ENCODE data around the gene TVP23A.
"Not testable (repeated sequence)": the region's sequence is repeated elsewhere in the genome, so short reads cannot be mapped to it uniquely, and the experiment has no call there.

TVP23A gene

GRCh38 chr16:10791048-10791447 lies 27.5 kb downstream of the TVP23A start:
- DNase-seq: no peak

DNA sequence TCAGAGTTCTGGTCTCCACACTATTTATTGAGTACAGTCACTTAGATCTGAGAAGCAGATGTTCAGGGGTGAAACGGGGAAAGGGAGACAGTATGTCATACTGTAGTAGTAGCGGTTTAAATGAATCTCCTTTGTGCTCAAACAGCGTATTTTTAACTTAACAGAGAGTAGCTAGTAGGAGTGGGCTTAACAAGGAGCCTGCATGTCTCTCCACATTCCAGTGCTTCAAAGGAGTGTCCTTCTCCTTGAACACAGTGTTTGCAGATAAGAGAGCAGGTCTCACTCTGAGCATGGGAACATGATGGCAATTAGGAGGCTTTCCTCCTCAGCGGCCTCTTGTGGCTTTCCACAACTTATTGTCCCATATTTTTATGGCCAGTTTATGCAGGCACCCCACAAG lies 30.0 kb downstream of the TVP23A start:
- DNase-seq: not testable (repeated sequence)

GRCh38 chr16:10787304-10787703 lies 31.3 kb downstream of the TVP23A start:
- DNase-seq: no peak

DNA sequence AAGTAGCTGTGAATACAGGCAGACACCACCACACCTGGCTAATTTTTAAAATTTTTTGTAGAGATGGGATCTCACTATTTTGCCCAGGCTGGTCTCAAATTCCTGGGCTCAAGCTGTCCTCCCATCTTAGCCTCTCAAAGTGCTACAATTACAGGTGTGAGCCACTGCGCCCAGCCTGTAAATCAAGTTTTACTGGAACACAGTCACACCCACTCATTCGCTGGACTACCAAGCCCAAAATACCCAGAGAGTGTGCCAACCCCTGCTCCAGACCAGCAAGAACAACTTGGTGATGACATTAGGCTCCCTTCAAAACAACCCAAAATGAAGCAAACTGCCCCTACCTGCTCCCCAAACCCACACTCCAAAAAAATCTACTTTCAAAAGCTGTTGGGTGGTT lies 36.0 kb downstream of the TVP23A start:
- no peak for DNase-seq

DNA sequence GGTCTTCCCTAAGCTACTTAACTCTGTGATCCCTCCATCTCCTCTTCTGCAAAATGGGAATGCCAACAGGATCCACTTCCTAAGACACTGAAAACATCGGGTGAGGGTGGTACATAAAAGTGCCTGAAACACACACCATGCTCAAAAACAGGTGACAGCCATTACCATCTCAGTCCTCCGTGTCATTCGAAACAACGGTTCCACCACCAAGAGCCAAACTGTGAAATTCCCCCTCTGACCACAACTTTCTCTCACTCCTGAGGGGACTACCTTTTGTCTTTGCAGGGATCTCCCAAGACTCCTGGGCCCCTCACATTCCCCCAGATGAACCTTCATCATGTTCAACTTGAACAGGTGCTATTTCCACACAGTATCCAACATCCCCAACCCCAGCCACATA lies 38.0 kb downstream of the TVP23A start:
- no peak for DNase-seq

DNA sequence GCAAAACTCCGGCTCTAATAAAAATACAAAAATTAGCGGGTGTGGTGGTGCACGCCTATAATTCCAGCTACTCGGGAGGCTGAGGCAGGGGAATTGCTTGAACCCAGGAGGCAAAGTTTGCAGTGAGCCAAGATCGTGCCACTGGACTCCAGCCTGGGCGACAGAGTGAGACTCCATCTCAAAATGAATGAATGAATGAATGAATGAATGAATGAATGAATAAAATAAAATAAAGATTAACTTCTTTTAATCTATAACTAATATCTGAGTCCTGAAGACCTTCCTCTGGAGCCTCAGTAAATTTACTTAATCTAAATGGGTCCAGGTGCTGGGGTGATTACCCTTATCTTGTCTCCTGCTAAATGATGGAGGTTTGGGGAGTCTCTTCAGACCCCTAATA lies 38.7 kb downstream of the TVP23A start:
- not testable (repeated sequence) for DNase-seq

DNA sequence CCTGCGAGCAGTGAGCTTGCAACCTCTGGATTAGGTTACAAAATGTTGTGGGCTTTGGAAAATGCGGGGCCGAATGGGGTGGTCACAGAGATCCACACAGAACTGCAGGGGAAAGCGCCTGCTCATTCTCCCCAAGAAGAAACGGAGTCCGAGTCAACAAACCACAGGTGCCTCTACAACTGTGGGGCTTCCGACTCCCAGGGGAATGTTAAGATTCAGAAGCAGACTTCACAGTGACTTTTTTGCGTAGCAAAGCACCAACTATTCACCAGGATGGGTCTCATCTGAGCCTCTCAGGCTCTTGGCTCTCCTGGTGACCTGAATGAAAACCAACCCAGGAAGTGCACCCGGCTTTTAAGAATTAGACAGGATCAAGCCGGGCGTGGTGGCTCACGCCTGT lies 41.2 kb downstream of the TVP23A start:
- no peak for DNase-seq

GRCh38 chr16:10776923-10777322 lies 41.7 kb downstream of the TVP23A start:
- DNase-seq: not testable (repeated sequence)

DNA sequence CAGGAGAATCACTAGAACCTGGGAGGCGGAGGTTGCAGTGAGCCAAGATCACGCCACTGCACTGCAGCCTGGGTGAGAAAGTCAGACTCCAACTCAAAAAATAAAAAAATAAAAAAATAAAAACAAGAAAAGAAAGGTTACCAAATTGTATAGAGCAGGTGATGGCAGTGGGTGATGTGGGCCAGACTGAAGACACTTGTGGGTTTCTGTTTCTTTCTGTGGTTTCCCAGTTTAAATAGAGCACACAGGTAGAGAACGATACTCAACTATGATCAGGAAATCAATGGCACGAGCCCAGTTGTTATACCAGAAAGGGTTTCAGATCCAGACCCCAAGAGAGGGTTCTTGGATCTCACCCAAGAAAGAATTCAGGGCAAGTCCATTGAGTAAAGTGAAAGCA lies 42.3 kb downstream of the TVP23A start:
- DNase-seq: no peak

DNA sequence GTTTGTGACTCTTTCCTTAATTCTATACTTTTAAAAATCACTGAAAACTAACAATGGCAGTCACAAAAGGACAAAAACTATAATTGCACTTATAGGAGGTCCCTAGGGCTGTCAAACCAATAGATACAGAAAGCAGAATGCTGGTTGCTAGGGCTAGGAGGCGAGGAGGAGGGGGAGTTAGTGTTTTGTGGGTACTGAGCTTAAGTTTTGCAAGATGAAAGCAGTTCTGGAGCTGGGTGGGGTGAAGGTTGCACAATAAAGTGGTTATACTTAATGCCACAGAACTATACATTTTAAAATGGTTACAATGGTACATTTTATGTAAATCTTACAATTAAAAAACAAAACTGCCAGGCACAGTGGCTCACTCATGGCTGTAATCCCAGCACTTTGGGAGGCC lies 47.7 kb downstream of the TVP23A start:
- DNase-seq: no peak

DNA sequence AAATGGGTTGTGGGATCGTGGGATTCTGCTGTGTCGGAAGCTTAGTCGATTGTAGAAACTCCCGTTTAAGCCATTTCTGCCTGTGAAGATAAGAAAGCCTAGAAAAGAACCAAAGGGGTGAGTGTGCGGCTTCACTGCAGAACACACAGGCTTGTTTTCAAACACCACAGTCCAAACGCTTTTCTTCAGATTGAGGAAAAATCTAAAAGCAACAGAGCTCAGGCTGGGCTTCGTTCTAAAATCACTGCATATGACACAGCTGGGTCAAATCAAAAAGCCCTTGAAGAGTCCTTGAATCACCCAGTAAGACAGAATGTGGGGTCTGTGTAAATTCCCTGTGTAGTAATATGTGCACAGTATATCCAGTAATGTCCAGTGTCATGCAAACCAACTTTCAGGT lies 49.2 kb downstream of the TVP23A start:
- DNase-seq: no peak

- DNase-seq: no peak
Observed at GRCh38 chr16:10767127-10767526, 51.5 kb downstream of the TVP23A start.

DNA sequence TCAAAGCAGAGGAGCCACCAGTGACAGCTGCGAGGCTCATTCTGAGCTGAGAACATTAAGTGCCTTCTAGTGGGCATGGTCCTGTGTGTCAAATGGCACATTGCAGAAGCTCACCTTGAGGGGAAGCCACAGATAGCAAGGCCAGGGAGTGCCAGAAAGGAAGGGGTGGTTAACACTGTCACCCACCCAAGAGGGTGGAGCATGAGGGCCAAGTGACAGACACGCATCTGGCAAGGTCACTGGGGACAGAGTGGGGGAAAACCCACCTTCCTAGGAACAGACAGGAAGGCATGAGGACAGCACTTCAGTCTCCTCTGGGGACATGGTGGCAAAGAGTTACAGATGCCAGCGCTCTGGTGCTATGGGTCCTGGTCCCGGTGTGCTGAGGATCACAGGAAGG lies 52.8 kb downstream of the TVP23A start:
- no peak for DNase-seq

DNA sequence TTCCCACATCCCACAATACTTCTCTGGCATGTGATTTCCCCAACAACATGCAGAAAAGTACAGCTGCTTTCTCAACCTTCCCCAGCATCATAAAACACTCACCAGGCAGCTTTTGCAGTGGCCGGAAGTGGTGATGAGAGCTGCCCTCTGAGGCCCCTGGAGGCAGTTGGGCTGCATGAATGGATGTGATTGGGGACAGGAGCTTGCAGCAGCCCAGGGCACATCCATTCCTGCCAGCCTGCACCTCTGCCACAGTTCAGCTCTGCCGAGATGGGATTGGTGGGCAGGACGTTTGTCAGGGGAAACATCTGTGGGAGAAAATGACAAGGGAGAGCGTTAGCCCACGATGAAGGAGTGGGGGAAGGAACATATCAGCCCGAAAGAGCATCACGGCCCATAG lies 55.1 kb downstream of the TVP23A start:
- DNase-seq: no peak

GRCh38 chr16:10762336-10763016 lies 56.1 kb downstream of the TVP23A start:
- no peak for DNase-seq

DNA sequence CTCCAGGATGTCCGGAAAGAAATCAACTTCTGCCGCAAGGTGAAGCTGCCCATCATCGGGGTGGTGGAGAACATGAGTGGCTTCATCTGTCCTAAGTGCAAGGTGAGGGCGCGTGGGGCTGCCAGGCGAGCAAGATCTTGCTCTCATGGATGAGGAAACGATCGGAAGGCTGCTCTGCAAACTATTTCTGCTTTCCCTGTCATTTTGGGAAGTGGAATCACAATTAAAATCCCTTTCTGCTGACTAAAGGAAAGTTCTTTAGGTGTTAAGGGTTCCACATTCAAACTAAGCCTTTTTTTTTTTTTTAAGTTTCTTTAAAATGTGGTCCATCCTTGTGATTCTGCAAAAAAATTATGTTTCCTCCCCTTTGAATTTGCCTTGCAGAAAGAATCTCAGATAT lies 57.2 kb downstream of the TVP23A start:
- no peak for DNase-seq

GRCh38 chr16:10760858-10761257 lies 57.7 kb downstream of the TVP23A start:
- DNase-seq: no peak

GRCh38 chr16:10756574-10756973 lies 62.0 kb downstream of the TVP23A start:
- no peak for DNase-seq

DNA sequence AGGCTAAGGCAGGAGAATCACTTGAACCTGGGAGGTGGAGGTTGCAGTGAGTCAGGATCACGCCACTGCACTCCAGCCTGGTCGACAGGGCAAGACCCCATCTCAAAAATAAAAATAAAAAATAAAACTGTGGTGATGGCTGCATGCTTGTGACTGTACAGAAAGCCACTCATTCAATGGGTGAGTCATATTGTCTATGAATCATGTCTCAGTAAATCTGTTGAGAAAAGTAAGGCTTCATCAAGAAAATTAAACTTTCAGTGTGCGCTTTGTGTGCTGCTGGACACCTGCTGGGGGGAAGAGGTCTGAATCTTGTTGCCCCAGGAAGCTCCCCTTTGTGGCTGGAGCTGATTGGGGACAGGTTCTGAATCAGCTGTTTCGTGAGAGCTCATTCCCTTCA lies 63.7 kb downstream of the TVP23A start:
- DNase-seq: no peak

- no peak for DNase-seq
Observed at GRCh38 chr16:10753670-10754069, 64.9 kb downstream of the TVP23A start.

- DNase-seq: no peak
Observed at GRCh38 chr16:10752843-10753523, 65.6 kb downstream of the TVP23A start.

DNA sequence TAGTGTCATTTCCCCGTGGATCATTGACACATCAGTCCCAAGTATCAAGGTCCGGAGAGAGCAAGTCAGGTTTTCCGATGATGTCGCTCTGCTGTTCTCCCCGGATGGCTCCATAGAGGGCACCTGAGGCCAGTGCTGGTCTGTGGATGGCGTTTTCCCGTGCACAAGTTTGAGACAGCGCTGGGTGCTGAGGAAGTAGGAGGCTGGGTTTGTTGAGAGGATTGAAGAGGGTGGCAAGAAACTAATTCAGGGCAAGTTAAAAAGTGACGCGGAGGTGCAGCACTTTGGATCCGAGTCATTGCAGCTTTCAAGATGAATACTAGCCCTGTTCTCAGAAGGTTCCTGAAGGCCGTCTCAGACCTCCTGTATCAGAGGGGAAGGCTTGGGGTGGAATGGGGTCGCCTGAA lies 67.3 kb downstream of the TVP23A start:
- DNase-seq: no peak

- DNase-seq: no peak
Observed at GRCh38 chr16:10750793-10751192, 67.8 kb downstream of the TVP23A start.

DNA sequence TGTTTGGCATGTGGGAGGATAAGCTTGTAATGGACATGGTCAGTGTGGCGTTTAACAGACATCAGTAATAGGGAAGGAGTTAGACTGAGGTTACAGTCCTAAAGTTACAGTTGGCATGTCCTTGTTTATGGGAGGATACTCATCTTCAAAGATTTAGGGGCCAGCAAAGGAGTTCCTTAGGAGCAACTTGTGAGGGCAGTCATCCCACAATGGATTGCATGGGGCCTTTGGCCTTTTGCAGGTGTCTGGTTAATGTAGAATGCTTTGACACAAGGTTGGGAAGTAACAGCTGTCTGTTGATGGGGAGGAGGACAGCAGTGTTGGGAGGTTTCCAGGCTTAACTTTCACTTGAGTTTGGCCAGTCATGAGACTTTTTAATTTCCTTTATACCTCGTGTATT lies 72.8 kb downstream of the TVP23A start:
- no peak for DNase-seq
